Measurements from ENCODE around the gene PSMC3.

Gene PSMC3

GRCh38 chr11:47445840-47446239 is 19.6 kb upstream of the PSMC3 start:
- DNase-seq (ENCODE audit: low read depth, low spot score): no peak

GRCh38 chr11:47443817-47444216 is 17.6 kb upstream of the PSMC3 start:
- DNase-seq (ENCODE audit: low read depth, low spot score): no peak
- TF ChIP-seq CTCF (IDR thresholded peaks at IDR 0.05; ENCODE audit: low read depth, low read length): no peak
- in situ Hi-C loops (cut with HindIII; ENCODE audit: low sequenced_read_pairs): no loop called here
- no peak overlapping the region for H3K4me3 ChIP-seq (ENCODE audit: low read depth, low read length)

More at GRCh38 chr11:47445840-47446239, 19.6 kb upstream of the PSMC3 start:
- H3K4me3 ChIP-seq (ENCODE audit: low read depth, low read length): no peak overlapping the region
- in situ Hi-C loops (cut with HindIII; ENCODE audit: low sequenced_read_pairs): no loop called here
- TF ChIP-seq CTCF (IDR thresholded peaks at IDR 0.05; ENCODE audit: low read depth, low read length): no peak

GRCh38 chr11:47443028-47443700 is 16.9 kb upstream of the PSMC3 start:
- in situ Hi-C loops (cut with HindIII; ENCODE audit: low sequenced_read_pairs): no loop called here
- TF ChIP-seq CTCF (IDR thresholded peaks at IDR 0.05; ENCODE audit: low read depth, low read length): no peak

GRCh38 chr11:47442514-47442913 is 16.3 kb upstream of the PSMC3 start:
- H3K4me3 ChIP-seq (ENCODE audit: low read depth, low read length): no peak overlapping the region
- in situ Hi-C loops (cut with HindIII; ENCODE audit: low sequenced_read_pairs): no loop called here
- TF ChIP-seq CTCF (IDR thresholded peaks at IDR 0.05; ENCODE audit: low read depth, low read length): no peak
- DNase-seq (ENCODE audit: low read depth, low spot score): no peak

More at GRCh38 chr11:47443028-47443700, 16.9 kb upstream of the PSMC3 start:
- H3K4me3 ChIP-seq (ENCODE audit: low read depth, low read length): no peak overlapping the region
- no peak for DNase-seq (ENCODE audit: low read depth, low spot score)

GRCh38 chr11:47441421-47441820 is 15.2 kb upstream of the PSMC3 start:
- in situ Hi-C loops (cut with HindIII; ENCODE audit: low sequenced_read_pairs): no loop called here
- DNase-seq (ENCODE audit: low read depth, low spot score): no peak
- no peak for TF ChIP-seq CTCF (IDR thresholded peaks at IDR 0.05; ENCODE audit: low read depth, low read length)
- H3K4me3 ChIP-seq (ENCODE audit: low read depth, low read length): no peak overlapping the region

GRCh38 chr11:47440054-47440476 is 13.8 kb upstream of the PSMC3 start:
- no peak for DNase-seq (ENCODE audit: low read depth, low spot score)
- TF ChIP-seq CTCF (IDR thresholded peaks at IDR 0.05; ENCODE audit: low read depth, low read length): no peak
- no peak overlapping the region for H3K4me3 ChIP-seq (ENCODE audit: low read depth, low read length)
- in situ Hi-C loops (cut with HindIII; ENCODE audit: low sequenced_read_pairs): no loop called here

Data from astrocyte of the spinal cord (primary cell).